ENCODE measurements around the gene TTBK2.

GRCh38 chr15:42716626-42717025, 204.0 kb downstream of the TTBK2 start:
- TF ChIP-seq, protein P1, sequence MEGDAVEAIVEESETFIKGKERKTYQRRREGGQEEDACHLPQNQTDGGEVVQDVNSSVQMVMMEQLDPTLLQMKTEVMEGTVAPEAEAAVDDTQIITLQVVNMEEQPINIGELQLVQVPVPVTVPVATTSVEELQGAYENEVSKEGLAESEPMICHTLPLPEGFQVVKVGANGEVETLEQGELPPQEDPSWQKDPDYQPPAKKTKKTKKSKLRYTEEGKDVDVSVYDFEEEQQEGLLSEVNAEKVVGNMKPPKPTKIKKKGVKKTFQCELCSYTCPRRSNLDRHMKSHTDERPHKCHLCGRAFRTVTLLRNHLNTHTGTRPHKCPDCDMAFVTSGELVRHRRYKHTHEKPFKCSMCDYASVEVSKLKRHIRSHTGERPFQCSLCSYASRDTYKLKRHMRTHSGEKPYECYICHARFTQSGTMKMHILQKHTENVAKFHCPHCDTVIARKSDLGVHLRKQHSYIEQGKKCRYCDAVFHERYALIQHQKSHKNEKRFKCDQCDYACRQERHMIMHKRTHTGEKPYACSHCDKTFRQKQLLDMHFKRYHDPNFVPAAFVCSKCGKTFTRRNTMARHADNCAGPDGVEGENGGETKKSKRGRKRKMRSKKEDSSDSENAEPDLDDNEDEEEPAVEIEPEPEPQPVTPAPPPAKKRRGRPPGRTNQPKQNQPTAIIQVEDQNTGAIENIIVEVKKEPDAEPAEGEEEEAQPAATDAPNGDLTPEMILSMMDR (IDR thresholded peaks at IDR 0.05) = no peak
- TF ChIP-seq EZH2 (IDR thresholded peaks at IDR 0.05; ENCODE audit: borderline replicate concordance, insufficient read depth, low read depth, low read length, poor library complexity, severe bottlenecking) = no peak

All from B cell (primary cell).